Measurements from ENCODE around the gene SP140L. TPM values are rescaled to one million over a fixed set of nuclear protein-coding genes. Genes with fewer than 3 reads are reported as not detected.
A peak's percentile ranks its signal among the peaks of the same experiment; 100 is the strongest.

SP140L gene
- total and polyA plus RNA-seq, 10 of the 15 experiments (the other 5 are each of a cell fraction or from before 2014, with no cell fraction given): 4.7 to 28.6 (median 15.0) TPM

- TF ChIP-seq USF2 (IDR thresholded peaks at IDR 0.05; ENCODE audit: borderline replicate concordance, low read depth, low read length) (no peak), NR2F1 (conservative IDR thresholded peaks at IDR 0.05) (no peak), NKRF (conservative IDR thresholded peaks at IDR 0.05) (peak; percentile 50; the same call in 1 of the 2 replicates), SP1 (IDR thresholded peaks at IDR 0.05; ENCODE audit: low read depth, low read length) (no peak), PAX5 (IDR thresholded peaks at IDR 0.05; ENCODE audit: borderline replicate concordance, low read depth, low read length) (no peak), E2F8 (IDR thresholded peaks at IDR 0.05; ENCODE audit: low read depth, partially characterized antibody) (no peak), JUND (IDR thresholded peaks at IDR 0.05; ENCODE audit: low read depth, low read length) (no peak), EED (IDR thresholded peaks at IDR 0.05; ENCODE audit: low read depth) (no peak), HCFC1 (IDR thresholded peaks at IDR 0.05; ENCODE audit: low read length) (no peak), MEF2A (IDR thresholded peaks at IDR 0.05; ENCODE audit: insufficient read depth, low read depth, low read length) (no peak), ATF7 (IDR thresholded peaks at IDR 0.05; ENCODE audit: low read depth) (no peak), POU2F2 (IDR thresholded peaks at IDR 0.05; ENCODE audit: borderline replicate concordance, low read depth, low read length) (no peak)
- TF ChIP-seq, protein P1, sequence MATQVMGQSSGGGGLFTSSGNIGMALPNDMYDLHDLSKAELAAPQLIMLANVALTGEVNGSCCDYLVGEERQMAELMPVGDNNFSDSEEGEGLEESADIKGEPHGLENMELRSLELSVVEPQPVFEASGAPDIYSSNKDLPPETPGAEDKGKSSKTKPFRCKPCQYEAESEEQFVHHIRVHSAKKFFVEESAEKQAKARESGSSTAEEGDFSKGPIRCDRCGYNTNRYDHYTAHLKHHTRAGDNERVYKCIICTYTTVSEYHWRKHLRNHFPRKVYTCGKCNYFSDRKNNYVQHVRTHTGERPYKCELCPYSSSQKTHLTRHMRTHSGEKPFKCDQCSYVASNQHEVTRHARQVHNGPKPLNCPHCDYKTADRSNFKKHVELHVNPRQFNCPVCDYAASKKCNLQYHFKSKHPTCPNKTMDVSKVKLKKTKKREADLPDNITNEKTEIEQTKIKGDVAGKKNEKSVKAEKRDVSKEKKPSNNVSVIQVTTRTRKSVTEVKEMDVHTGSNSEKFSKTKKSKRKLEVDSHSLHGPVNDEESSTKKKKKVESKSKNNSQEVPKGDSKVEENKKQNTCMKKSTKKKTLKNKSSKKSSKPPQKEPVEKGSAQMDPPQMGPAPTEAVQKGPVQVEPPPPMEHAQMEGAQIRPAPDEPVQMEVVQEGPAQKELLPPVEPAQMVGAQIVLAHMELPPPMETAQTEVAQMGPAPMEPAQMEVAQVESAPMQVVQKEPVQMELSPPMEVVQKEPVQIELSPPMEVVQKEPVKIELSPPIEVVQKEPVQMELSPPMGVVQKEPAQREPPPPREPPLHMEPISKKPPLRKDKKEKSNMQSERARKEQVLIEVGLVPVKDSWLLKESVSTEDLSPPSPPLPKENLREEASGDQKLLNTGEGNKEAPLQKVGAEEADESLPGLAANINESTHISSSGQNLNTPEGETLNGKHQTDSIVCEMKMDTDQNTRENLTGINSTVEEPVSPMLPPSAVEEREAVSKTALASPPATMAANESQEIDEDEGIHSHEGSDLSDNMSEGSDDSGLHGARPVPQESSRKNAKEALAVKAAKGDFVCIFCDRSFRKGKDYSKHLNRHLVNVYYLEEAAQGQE (IDR thresholded peaks at IDR 0.05; ENCODE audit: low read depth, low read length): 0 out of 2 replicates have a peak, but pooled peaks have one; percentile 6
- TF ChIP-seq, protein P2, sequence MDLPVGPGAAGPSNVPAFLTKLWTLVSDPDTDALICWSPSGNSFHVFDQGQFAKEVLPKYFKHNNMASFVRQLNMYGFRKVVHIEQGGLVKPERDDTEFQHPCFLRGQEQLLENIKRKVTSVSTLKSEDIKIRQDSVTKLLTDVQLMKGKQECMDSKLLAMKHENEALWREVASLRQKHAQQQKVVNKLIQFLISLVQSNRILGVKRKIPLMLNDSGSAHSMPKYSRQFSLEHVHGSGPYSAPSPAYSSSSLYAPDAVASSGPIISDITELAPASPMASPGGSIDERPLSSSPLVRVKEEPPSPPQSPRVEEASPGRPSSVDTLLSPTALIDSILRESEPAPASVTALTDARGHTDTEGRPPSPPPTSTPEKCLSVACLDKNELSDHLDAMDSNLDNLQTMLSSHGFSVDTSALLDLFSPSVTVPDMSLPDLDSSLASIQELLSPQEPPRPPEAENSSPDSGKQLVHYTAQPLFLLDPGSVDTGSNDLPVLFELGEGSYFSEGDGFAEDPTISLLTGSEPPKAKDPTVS (IDR thresholded peaks at IDR 0.05; ENCODE audit: low read depth, low read length): no peak
Measured at GRCh38 chr2:230411570-230412370, 84.8 kb downstream of the SP140L start (continued).

Data from GM12878 (cell line).